22Rv1 (cell line): ENCODE results near the gene HM13.
"Not testable (repeated sequence)": the region's sequence is repeated elsewhere in the genome, so short reads cannot be mapped to it uniquely, and the experiment has no call there.

Source experiments
- ZFX ChIP-seq: fragments of 450-650 bp; IDR thresholded peaks from 2 replicates; pipeline ENCODE4 v1.6.1; 2017; ENCODE audit warnings: antibody characterized with exemption, borderline replicate concordance
- TF ChIP-seq, protein P1 (sequence below): fragments of 450-650 bp; IDR thresholded peaks from 2 replicates; pipeline ENCODE4 v1.5.1; 2017; ENCODE audit warnings: mild to moderate bottlenecking

DNA sequence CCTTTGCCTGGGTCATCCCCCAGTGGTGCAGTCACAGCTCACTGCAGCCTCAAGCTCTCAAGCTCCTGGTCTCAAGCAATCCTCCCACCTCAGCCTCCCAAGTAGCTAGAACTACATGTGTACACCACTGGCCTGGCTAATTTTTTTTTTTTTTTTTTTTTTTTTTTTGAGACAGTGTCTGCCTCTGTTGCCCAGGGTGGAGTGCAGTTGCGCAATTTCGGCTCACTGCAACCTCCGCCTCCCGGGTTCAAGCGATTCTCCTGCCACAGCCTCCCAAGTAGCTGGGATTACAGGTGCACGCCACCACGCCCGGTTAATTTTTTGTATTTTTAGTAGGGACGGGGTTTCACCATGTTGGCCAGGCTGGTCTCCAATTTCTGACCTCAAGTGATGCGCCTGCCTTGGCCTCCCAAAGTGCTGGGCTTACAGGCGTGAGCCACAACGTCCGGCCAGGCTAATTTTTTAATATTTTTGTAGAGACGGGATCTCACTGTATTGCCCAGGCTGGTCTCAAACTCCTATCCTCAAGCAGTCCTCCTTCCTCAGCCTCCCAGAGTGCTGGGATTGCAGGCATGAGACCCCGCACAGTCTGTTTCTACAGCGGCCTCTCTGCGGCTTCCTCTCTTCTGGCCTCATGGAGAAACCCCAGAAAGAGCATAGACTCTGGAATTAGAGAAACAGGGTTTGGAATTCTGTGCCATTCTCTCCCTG, 65.9 kb downstream of the HM13 start:
- TF ChIP-seq, protein P1, sequence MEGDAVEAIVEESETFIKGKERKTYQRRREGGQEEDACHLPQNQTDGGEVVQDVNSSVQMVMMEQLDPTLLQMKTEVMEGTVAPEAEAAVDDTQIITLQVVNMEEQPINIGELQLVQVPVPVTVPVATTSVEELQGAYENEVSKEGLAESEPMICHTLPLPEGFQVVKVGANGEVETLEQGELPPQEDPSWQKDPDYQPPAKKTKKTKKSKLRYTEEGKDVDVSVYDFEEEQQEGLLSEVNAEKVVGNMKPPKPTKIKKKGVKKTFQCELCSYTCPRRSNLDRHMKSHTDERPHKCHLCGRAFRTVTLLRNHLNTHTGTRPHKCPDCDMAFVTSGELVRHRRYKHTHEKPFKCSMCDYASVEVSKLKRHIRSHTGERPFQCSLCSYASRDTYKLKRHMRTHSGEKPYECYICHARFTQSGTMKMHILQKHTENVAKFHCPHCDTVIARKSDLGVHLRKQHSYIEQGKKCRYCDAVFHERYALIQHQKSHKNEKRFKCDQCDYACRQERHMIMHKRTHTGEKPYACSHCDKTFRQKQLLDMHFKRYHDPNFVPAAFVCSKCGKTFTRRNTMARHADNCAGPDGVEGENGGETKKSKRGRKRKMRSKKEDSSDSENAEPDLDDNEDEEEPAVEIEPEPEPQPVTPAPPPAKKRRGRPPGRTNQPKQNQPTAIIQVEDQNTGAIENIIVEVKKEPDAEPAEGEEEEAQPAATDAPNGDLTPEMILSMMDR, result not testable (repeated sequence)
- not testable (repeated sequence) for TF ChIP-seq ZFX
